Hepatic stellate cell (primary cell): ENCODE measurements around the gene MYPN.
"Not testable (repeated sequence)": the region's sequence is repeated elsewhere in the genome, so short reads cannot be mapped to it uniquely, and the experiment has no call there.

ENCODE experiments used
- DNase-seq: peaks from one replicate; pipeline ENCODE4 v3.0.0; 2011; ENCODE audit warnings: low spot score

Gene MYPN

DNA sequence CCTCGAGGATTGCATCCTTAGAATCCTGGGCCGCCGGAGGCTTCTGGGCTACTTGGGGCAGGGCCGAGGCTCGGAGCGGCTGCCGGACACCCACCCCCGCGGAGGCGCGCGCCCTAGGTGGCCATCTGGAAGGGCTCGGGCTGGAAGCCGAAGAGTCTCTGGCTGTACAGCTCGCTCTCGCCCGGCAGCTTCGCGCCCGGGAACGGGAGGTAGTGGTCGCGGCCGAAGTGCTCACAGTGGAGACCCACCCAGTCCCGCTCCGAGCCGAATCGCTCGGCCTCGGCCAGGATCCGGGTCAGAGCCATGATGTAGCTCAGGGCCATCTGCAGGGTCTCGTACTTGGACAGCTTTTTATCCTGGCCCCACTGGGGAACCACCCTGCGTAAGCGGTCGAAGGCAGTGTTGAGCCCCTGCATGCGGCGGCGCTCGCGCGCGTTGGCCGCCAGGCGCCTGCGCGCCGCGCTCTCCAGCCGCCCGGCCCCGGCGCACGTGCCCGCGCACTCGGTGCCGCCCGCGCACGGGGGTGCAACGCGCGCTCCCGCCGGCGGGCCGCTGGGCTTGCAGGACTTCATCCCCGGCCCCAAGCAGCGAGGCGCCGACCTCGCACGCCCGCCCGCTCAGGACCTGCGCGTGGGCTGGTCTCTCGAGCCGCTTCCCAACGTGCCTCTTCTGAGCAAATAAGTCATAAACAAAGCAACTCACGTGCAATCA lies 122.0 kb downstream of the MYPN start:
- peak; percentile 86 for DNase-seq

- DNase-seq, result no peak
Observed at GRCh38 chr10:68231817-68232251, 122.5 kb downstream of the MYPN start, which contains the start of gene ATOH7. Gene ATOH7, minus strand, starts transcription at chr10:68232113. Its CDS starts 436 bp downstream, at chr10:68231677.

GRCh38 chr10:68233046-68233445 lies 123.8 kb downstream of the MYPN start:
- no peak for DNase-seq

DNA sequence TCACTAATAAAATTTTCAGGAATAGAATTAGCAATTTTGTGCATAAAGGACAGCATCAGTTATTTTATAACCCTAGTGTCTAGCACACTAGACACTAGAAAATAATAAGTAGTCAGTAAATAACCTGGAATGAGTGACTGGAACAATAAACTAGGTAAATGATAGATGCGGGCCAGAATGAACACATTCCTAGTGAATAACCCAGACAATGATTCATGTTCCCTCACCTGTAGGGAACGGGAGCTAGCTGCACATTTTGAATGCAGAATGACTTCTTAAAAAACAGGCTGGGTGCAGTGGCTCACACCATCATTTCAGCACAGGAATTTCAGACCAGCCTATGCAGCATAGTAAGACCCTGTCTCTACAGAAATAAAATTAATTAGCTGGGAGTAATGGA lies 125.8 kb downstream of the MYPN start:
- no peak for DNase-seq

DNA sequence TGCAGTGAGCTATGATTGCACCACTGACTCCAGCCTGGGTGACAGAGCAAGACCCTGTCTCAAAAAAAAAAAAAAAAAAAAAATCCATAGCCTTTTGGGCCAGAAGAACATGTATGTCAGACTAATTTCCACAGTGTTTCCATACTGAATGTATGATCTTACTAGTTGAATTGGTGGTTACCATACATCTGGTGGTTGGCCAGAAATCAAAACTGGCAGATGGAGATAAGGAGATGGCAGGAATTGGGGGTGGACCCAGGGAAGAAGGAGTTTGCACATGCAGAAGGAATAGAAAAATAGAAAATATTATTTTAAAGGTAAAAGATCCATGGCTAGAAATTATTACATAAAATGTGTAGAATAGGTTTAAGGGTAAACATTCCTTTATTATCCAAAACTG lies 126.3 kb downstream of the MYPN start:
- DNase-seq, result no peak

- DNase-seq, result no peak
Observed at GRCh38 chr10:68237173-68237572, 127.9 kb downstream of the MYPN start.

DNA sequence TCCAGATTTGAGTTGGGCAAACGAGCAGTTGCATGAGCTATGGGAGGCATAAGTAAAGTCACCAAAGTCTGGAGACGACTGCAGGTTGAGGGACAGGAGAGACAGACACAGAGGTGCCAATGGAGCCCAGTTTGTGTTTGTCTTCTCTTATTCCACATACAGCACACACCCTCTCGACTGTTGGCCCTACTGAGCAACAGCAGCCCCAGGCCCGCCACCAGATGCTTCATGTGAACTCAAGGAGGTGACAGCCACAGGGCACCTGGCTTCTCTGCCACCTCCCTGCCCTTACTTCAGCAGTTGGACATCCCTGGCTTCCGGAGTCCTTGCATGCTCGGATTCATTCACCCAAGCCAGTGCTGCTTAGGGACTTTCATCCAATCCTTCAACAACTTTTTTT lies 129.1 kb downstream of the MYPN start:
- no peak for DNase-seq

GRCh38 chr10:68239069-68239468 lies 129.8 kb downstream of the MYPN start:
- DNase-seq, result no peak

GRCh38 chr10:68239596-68240150 lies 130.4 kb downstream of the MYPN start:
- no peak for DNase-seq

GRCh38 chr10:68242051-68242450 lies 132.8 kb downstream of the MYPN start:
- no peak for DNase-seq

DNA sequence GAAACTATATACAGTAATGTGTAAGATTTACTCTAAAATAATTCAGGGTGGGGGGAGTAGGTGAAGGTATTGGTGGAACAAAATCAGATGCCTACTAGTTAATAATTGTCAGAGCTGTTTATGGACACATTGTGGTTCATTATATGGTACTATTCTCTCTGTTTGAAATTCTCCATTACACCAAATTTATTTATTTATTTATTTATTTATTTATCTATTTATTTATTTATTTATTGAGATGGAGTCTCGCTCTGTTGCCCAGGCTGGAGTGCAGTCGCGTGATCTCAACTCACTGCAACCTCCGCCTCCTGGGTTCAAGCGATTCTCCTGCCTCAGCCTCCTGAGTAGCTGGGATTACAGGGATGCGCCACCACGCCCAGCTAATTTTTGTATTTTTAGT lies 137.1 kb downstream of the MYPN start:
- DNase-seq, result not testable (repeated sequence)

DNA sequence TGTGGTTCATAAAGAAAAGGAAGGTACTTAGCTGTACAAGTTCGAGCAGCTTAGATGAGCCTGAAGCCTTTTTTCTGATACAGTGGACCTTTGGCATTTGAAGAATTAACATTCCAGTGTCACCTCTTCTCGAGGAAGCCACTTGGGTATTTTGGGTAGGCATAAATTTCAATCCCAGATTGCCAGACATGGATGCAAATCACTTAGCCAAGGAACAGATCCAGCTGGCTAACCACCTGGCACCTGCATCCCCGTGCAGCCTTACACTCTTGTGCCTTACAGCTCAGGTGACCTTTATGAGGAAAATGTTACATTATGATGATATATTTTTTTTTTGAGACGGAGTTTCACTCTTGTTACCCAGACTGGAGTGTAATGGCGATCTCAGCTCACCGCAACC lies 138.6 kb downstream of the MYPN start:
- DNase-seq, result no peak

DNA sequence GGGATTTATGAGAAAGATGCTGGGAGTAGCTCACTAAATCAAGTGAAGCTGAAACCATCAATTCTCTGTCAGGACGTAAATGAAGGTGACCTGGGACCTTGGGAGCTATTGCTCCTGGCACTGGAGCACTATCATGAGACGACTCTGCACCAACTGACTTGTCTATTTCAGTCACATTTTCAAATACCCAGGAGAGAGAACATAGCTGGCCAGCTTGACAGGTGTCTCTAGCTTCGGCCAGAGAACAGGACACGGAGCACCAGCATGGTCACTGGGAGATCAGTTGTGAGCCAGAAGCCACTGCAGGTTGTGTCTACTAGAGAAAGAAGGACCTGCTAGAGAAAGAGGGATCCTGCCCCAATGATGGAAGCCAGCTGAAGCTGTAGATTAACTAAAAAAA lies 140.0 kb downstream of the MYPN start:
- no peak for DNase-seq

GRCh38 chr10:68251151-68251550 lies 141.9 kb downstream of the MYPN start:
- DNase-seq, result no peak

DNA sequence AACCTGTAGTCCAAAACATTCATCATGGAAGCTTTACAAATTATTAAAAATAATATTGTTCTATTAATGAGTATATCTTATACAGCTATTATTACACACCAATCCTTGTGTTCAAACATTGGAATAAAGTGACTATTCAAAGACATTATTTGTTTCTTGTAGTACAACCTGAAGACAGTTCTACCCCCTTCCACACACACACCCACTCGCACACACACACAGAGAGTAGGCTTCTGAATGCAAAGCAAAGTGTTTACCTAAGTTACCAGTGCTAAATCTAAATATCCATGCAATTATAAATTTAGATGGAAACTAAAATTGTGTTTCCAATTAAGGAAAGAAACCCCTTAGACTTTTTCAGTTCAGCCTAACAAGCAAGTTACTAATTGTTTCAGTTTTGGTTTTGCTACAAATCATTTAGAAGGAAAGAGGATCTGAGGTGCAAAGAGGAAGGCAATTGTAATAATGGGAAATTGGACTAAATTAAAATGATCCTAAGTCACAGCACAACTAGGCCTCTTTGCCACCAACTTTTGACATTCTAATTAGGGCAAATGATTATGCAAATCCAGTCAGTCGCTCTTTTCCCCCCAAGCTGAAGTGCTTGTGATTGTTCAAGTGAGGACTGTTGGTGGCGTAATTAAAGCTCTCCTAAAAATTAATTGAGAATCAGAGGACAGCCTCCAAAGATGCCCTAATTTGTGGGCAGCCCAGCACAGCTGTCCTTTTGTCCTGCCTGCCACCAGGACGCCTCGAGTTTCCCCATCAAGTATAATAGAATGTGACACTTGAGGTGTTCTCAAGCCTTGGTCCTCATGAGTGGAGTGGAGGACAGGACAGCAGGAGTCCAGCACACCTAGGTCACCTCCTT lies 142.6 kb downstream of the MYPN start:
- DNase-seq, result no peak

- DNase-seq, result no peak
Observed at GRCh38 chr10:68253346-68253745, 144.1 kb downstream of the MYPN start.

DNA sequence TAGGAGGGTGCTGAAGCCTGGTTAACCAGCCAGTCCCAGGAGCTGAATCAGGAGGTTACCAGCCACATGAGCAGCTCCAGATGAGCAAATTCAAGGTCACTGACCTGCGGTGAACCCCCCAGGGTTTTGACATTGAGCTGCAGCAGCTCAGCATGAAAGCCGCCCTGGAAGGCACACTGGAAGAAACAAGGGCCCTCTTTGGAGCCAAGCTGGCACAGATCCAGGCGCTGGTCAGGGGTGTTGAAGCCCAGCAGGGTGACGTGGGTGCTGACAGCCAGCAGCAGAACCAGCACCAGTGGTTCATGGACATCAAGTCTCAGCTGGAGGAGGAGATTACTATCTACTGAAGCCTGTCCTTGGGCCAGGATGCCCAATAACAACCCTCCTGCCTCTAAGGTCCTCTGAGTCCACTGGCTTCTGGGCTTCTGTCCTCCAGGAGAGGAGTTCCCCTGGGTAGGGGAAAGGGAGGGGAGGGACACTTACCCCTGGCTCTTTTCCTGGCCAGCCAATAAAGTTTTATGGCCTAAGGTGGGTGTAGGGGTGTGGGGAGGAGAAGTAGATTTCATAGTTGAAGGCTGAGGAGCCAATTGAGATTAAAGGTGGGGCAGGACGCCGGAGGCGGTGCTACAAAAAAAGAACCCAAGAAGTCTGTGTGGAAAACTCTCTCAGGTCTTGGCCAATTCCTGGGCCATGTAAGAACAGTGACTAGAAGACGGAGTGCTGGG lies 152.0 kb downstream of the MYPN start:
- no peak for DNase-seq
